Left lung (tissue), 10 donors: ENCODE results near the gene MYOF. TPM values are rescaled to one million over a fixed set of nuclear protein-coding genes. Genes with fewer than 3 reads are reported as not detected.

ENCODE experiments used
- ATAC-seq: fragments of 200-7000 bp; cut with Tn5 transposase; one replicate; pipeline ENCODE4 v1.9.1; 2020; ENCODE audit warnings: moderate library complexity
- DNase-seq, 4 donors: peaks; one replicate each; pipeline ENCODE4 v3.0.0-alpha.2; 2013 to 2020
- H3K27ac ChIP-seq, 2 donors: fragments of 200-600 bp; sonication (generic) in 1 of 2; one replicate each; pipeline versions ENCODE4 v1.5.0 to v1.8.0; 2020 to 2021
- H3K27me3 ChIP-seq, 2 donors: fragments of 200-600 bp; sonication (generic) in 1 of 2; one replicate each; pipeline versions ENCODE4 v1.5.0 to v1.8.0; 2020 to 2021
- H3K36me3 ChIP-seq, 2 donors: fragments of 200-600 bp; sonication (generic) in 1 of 2; one replicate each; pipeline versions ENCODE4 v1.5.0 to v1.8.0; 2020 to 2021
- H3K4me1 ChIP-seq, 2 donors: fragments of 200-600 bp; one replicate each; pipeline ENCODE4 v1.8.0; 2021
- H3K4me3 ChIP-seq, 2 donors: fragments of 200-600 bp; sonication (generic) in 1 of 2; one replicate each; pipeline versions ENCODE4 v1.5.0 to v1.8.0; 2020 to 2021; ENCODE audit warnings: mild to moderate bottlenecking in 1 of 2
- H3K9me3 ChIP-seq, 2 donors: fragments of 200-600 bp; sonication (generic) in 1 of 2; one replicate each; pipeline versions ENCODE4 v1.5.0 to v1.8.0; 2020 to 2021
- CTCF ChIP-seq, 2 donors: fragments of 200-600 bp; sonication (generic) in 1 of 2; IDR thresholded peaks; one replicate each; pipeline versions ENCODE4 v1.5.0 to v1.8.0; 2021; ENCODE audit warnings: antibody characterized with exemption in 2 of 2
- intact Hi-C, 2 donors: fragments of 100-400 bp; cut with DNase I; formaldehyde crosslinking; loops; one replicate each; pipeline versions ENCODE4 v1.11.2 to v1.14.2; 2022
- polyA plus RNA-seq, 6 donors: library from polyadenylated mRNA; unstranded; fragments of 120-200 nt; gene quantifications; one replicate each; pipeline ENCODE4 v1.2.1, GENCODE V29; 2013; ENCODE audit not compliant: insufficient read length in 6 of 6
- total RNA-seq, 2 donors: library from RNA; stranded (reverse); fragmentation: NEBNext Ultra II Directional; extraction: Animal tissue kit (Norgen Biotek cat#: 25700); gene quantifications; one replicate each; pipeline ENCODE4 v1.2.1, GENCODE V29; 2021
- donor health status: DM: no; HTN: yes; CAD: no.
- donor health status: DM: no; HTN: no; CAD: no.

MYOF gene
- total and polyA plus RNA-seq, 8 donors = 54.9 to 295 (median 67.9) TPM

- H3K9me3 ChIP-seq = no peaks in the 10 kb centered on the region
- ATAC-seq = peak; percentile 9
- intact Hi-C loops = no loop called here
- no peaks in the 10 kb centered on the region for H3K27me3 ChIP-seq
- peaks cover 0 to 33% of the 10 kb centered on the region in 2 donors for H3K36me3 ChIP-seq
- H3K27ac ChIP-seq = peak overlapping the region; percentile 19 to 65
- no peak for TF ChIP-seq CTCF (IDR thresholded peaks at IDR 0.05)
- H3K4me1 ChIP-seq = peaks cover 0 to 21% of the 10 kb centered on the region in 2 donors
- H3K4me3 ChIP-seq = no peak overlapping the region
- no peak for DNase-seq
Observed at GRCh38 chr10:93413252-93413689, 68.9 kb downstream of the MYOF start.

- no peak overlapping the region for H3K4me3 ChIP-seq
- DNase-seq = no peak
- H3K27ac ChIP-seq = peak overlapping the region; percentile 19 to 65
- intact Hi-C loops = no loop called here
- TF ChIP-seq CTCF (IDR thresholded peaks at IDR 0.05) = no peak
- H3K36me3 ChIP-seq = peaks cover 0 to 37% of the 10 kb centered on the region in 2 donors
- peaks cover 0 to 21% of the 10 kb centered on the region in 2 donors for H3K4me1 ChIP-seq
- peak; percentile 22 for ATAC-seq
- H3K9me3 ChIP-seq = no peaks in the 10 kb centered on the region
- no peaks in the 10 kb centered on the region for H3K27me3 ChIP-seq
Observed at GRCh38 chr10:93412801-93413200, 69.3 kb downstream of the MYOF start.

- intact Hi-C loops = no loop called here
- no peak overlapping the region for H3K4me3 ChIP-seq
- no peaks in the 10 kb centered on the region for H3K27me3 ChIP-seq
- ATAC-seq = no peak
- H3K9me3 ChIP-seq = no peaks in the 10 kb centered on the region
- H3K36me3 ChIP-seq = peaks cover 0 to 43% of the 10 kb centered on the region in 2 donors
- no peak overlapping the region for H3K27ac ChIP-seq
- no peak for DNase-seq
- TF ChIP-seq CTCF (IDR thresholded peaks at IDR 0.05) = no peak
- peaks cover 0 to 21% of the 10 kb centered on the region in 2 donors for H3K4me1 ChIP-seq
Observed at GRCh38 chr10:93410697-93411348, 71.3 kb downstream of the MYOF start.

GRCh38 chr10:93408783-93409182 lies 73.4 kb downstream of the MYOF start:
- peaks cover 0 to 18% of the 10 kb centered on the region in 2 donors for H3K4me1 ChIP-seq
- ATAC-seq = peak; percentile 18
- peaks cover 0 to 50% of the 10 kb centered on the region in 2 donors for H3K36me3 ChIP-seq
- DNase-seq = no peak
- no peaks in the 10 kb centered on the region for H3K27me3 ChIP-seq
- TF ChIP-seq CTCF (IDR thresholded peaks at IDR 0.05) = no peak
- intact Hi-C loops = no loop called here
- H3K27ac ChIP-seq = no peak overlapping the region
- H3K9me3 ChIP-seq = no peaks in the 10 kb centered on the region
- no peak overlapping the region for H3K4me3 ChIP-seq

GRCh38 chr10:93406364-93407145 lies 75.6 kb downstream of the MYOF start:
- DNase-seq = no peak
- intact Hi-C loops = no loop called here
- H3K27ac ChIP-seq = no peak overlapping the region
- peaks cover 0 to 68% of the 10 kb centered on the region in 2 donors for H3K36me3 ChIP-seq
- no peaks in the 10 kb centered on the region for H3K4me1 ChIP-seq
- no peaks in the 10 kb centered on the region for H3K9me3 ChIP-seq
- H3K4me3 ChIP-seq = no peak overlapping the region
- no peak for TF ChIP-seq CTCF (IDR thresholded peaks at IDR 0.05)
- H3K27me3 ChIP-seq = no peaks in the 10 kb centered on the region
- no peak for ATAC-seq
